Hematopoietic multipotent progenitor cell (in vitro differentiated cells): ENCODE data around the gene EXOC4. TPM values are rescaled to one million over a fixed set of nuclear protein-coding genes. Genes with fewer than 3 reads are reported as not detected.

Source experiments
- DNase-seq, 3 donors: peaks; one replicate each; pipeline ENCODE4 v3.0.0-alpha.2; 2011 to 2015; ENCODE audit warnings: low read depth in 2 of 3, low spot score in 2 of 3
- total RNA-seq: library from RNA; depleted of rRNA; stranded (reverse); fragments of >200 nt; gene quantifications from one replicate; pipeline ENCODE4 v1.2.3, GENCODE V29; 2012

The EXOC4 gene
- total RNA-seq, 1 donor, result 66.2 TPM

- DNase-seq, result no peak
Measured at GRCh38 chr7:133650487-133651300, 397.8 kb downstream of the EXOC4 start.

- no peak for DNase-seq
Measured at GRCh38 chr7:133652547-133652946, 399.7 kb downstream of the EXOC4 start.

GRCh38 chr7:133654547-133654946 lies 401.7 kb downstream of the EXOC4 start:
- DNase-seq, result no peak

GRCh38 chr7:133662276-133662675 lies 409.4 kb downstream of the EXOC4 start:
- no peak for DNase-seq

- DNase-seq, result no peak
Measured at GRCh38 chr7:133662830-133663229, 410.0 kb downstream of the EXOC4 start.

GRCh38 chr7:133664528-133664927 lies 411.6 kb downstream of the EXOC4 start:
- DNase-seq, result no peak

GRCh38 chr7:133668296-133669060 lies 415.6 kb downstream of the EXOC4 start:
- DNase-seq, result no peak

GRCh38 chr7:133669061-133669455 lies 416.2 kb downstream of the EXOC4 start:
- no peak for DNase-seq

- no peak for DNase-seq
Measured at GRCh38 chr7:133670250-133670649, 417.4 kb downstream of the EXOC4 start.

GRCh38 chr7:133672866-133673265 lies 420.0 kb downstream of the EXOC4 start:
- no peak for DNase-seq

GRCh38 chr7:133674079-133674763 lies 421.3 kb downstream of the EXOC4 start:
- DNase-seq, result no peak

- DNase-seq, result no peak
Measured at GRCh38 chr7:133675510-133676218, 422.8 kb downstream of the EXOC4 start.

GRCh38 chr7:133676805-133677370 lies 424.0 kb downstream of the EXOC4 start:
- DNase-seq, result no peak

GRCh38 chr7:133678137-133678814 lies 425.4 kb downstream of the EXOC4 start:
- no peak for DNase-seq

GRCh38 chr7:133679977-133680376 lies 427.1 kb downstream of the EXOC4 start:
- no peak for DNase-seq

- DNase-seq, result no peak
Measured at GRCh38 chr7:133681529-133681928, 428.7 kb downstream of the EXOC4 start.

- no peak for DNase-seq
Measured at GRCh38 chr7:133682364-133683181, 429.7 kb downstream of the EXOC4 start.

- DNase-seq, result no peak
Measured at GRCh38 chr7:133683182-133683454, 430.2 kb downstream of the EXOC4 start.
